ENCODE results near the gene ADAP1.
A peak's percentile ranks its signal among the peaks of the same experiment; 100 is the strongest.
"Not testable (repeated sequence)": the region's sequence is repeated elsewhere in the genome, so short reads cannot be mapped to it uniquely, and the experiment has no call there.

ADAP1 gene, protein sequence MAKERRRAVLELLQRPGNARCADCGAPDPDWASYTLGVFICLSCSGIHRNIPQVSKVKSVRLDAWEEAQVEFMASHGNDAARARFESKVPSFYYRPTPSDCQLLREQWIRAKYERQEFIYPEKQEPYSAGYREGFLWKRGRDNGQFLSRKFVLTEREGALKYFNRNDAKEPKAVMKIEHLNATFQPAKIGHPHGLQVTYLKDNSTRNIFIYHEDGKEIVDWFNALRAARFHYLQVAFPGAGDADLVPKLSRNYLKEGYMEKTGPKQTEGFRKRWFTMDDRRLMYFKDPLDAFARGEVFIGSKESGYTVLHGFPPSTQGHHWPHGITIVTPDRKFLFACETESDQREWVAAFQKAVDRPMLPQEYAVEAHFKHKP

GRCh38 chr7:954330-955238, at the start of gene ADAP1:
Gene ADAP1 (minus strand): TSS chr7:954680. CDS start chr7:954477, 203 bp downstream.
- peak; percentile 79 for DNase-seq

DNA sequence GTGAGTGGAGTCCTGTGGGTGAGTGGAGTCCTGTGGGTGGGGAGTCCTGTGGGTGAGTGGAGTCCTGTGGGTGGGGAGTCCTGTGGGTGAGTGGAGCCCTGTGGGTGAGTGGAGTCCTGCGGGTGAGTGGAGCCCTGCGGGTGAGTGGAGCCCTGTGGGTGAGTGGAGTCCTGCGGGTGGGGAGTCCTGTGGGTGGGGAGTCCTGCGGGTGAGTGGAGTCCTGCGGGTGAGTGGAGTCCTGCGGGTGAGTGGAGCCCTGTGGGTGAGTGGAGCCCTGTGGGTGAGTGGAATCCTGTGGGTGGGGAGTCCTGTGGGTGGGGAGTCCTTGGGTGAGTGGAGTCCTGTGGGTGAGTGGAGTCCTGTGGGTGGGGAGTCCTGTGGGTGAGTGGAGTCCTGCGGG, 48.0 kb upstream of the ADAP1 start:
- DNase-seq = not testable (repeated sequence)

- not testable (repeated sequence) for DNase-seq
Observed at GRCh38 chr7:1002026-1002425, 47.5 kb upstream of the ADAP1 start.

- not testable (repeated sequence) for DNase-seq
Observed at GRCh38 chr7:1001069-1001770, 46.7 kb upstream of the ADAP1 start.

DNA sequence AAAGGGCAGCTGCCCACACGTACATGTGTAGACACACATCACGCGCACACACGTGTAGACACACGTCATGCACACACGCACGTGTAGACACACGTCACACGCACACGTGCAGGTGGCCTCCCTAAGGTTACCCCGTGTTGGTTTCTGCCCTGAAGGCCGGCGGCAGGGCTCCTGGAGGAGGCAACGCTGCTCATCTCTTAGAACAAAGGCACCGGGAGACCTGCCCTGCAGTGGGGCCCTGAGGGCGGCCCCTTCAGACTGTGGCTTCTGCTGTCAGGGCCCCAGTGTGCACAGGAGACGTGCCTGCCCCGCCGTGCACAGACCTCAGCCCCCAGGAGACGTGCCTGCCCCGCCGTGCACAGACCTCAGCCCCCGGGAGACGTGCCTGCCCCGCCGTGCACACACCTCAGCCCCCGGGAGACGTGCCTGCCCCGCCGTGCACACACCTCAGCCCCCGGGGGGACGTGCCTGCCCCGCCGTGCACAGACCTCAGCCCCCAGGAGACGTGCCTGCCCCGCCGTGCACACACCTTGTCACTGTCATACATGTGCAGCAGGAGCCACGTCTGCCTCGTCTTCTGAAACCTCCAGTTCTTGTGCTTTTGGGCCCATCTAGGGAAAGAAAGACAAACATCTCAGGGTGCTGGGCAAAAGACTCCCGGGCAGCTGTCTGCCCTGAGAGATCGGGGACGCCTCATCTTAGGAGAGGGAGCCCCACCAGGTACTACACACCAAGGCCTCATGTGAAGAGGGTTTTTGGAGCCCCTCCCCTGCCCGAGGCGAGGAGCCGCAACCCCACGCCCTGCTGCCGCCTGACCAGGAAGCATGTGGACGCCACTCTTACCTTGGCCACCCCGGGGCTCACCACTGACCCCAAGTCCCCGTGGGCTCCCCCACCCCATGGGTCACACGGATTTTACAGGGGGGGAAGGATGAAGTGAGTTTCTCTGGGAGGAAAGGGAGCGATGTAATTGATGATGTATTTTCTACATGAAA, 45.8 kb upstream of the ADAP1 start:
- DNase-seq = no peak

DNA sequence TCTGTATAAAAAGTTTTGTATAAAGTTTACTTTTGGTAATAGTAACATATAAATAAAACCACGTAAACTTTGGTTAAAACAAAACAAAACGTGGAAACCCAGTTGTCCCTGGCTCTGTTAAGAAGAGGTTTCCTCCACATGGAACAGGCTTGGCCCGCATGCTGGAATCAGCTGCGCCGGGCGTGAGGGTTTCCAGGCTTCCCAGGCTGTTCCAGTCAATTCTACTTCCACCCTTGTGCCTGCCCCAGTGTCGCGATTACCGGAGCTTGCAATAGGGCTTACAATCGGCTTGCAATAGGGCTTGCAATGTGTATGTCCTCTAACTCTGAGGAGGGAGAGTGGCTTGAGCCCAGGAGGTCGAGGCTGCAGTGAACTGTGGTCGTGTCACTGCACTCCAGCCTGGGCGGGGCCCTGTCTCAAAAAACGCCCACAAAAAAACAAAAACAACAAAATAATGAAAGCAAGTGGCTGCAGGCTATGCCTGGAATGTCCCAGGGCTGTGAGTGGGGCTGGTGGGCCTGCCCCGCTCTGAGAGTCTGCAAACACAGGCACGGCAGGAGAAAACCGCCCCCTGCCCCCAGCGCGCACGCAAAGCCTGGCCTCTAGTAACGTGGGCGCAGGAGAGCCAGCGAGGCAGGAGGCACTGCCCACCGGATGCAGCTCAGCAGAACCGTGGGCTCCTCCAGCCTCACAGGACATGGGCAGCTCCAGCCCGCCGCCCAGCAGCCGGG, 44.8 kb upstream of the ADAP1 start:
- no peak for DNase-seq

DNA sequence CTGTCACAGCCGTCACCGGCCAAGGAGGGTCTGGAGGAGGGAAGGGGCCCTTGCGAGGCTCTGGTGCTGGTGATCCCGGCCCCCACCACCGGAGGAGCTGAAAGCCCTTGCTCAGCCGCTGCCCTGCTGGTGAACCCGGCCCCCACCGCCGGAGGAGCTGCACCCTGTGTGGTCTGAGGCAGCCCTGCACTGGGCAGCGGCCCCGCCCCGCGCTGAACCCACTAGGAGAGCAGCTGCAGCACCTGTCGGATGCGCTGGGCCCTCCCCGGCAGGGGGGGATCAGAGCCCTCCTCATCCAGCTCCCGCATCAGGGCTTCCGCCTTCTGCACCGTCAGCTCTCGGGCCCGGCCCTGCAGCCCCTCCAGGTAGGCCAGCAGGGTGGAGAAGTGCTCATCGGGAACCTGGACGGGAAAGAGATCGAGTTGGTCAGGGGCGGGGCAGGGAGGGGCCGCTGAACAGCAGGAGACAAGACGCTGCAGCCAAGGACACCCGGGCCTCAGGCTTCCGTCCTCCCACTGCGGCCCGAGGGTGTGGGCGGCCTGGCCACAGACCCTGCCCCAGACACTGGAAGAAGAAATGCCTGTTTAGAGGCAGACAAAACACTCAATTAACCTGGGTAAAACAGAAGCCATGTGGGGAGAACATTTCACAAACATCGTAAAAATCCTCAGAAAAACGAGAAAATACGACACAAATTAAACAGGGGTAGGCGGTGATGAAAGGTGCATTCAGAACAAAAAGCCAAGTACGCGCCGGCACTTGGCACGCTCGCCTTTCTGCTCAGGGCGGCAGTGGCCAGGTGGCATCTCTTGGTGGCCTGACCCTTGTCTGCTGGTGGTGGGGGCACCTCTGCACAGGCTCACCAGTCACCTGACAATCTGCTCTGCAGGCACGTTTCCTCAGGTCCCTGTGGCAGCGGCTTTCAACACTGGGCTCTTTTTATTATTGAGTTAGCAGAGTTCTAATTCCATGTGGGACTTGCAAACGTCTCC, 43.2 kb upstream of the ADAP1 start:
- DNase-seq = no peak

- no peak for DNase-seq
Observed at GRCh38 chr7:996079-996872, 41.8 kb upstream of the ADAP1 start.

GRCh38 chr7:995571-995970, 41.1 kb upstream of the ADAP1 start:
- DNase-seq = no peak

- DNase-seq = no peak
Observed at GRCh38 chr7:994592-995308, 40.3 kb upstream of the ADAP1 start.

GRCh38 chr7:992709-993607, 38.5 kb upstream of the ADAP1 start:
- peak; percentile 96 for DNase-seq

GRCh38 chr7:991729-992656, 37.5 kb upstream of the ADAP1 start:
- DNase-seq = no peak

DNA sequence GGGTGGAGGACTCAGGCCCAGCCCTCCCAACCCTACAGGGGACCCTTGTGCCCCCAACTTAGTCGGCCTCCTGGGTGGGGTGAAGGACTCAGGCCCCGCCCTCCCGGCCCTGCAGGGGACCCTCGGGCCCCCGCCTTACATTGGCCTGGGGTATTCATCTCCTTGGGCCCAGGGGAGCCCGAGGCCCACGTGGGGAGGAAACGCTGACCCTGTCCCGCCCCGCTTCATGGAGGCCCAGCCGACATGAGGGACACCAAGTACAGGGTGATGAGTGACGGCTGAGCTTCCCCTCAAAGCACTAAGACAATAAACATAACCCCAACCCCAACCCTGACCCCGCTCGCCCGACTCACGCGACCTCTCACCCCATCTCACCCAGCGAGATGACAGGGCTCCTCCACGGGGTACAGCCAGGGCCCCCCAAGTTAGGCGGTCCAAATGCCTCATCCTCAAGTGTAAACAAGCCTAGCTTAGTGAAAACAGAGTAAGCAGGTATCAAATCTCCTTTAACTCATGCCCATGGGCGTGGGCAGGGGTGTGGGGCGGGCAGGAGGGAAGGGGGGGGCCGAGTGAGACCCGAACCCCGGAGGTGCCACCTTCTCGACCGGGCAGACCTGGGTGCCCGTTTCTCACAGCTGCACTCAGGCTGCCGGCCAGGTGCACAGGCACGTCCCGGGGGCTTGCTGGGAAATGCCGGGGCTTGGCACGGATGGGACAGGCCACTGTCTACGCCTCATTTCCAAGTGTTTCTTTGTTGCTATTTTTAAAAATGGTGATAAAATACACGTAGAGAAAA, 36.7 kb upstream of the ADAP1 start:
- DNase-seq = no peak

DNA sequence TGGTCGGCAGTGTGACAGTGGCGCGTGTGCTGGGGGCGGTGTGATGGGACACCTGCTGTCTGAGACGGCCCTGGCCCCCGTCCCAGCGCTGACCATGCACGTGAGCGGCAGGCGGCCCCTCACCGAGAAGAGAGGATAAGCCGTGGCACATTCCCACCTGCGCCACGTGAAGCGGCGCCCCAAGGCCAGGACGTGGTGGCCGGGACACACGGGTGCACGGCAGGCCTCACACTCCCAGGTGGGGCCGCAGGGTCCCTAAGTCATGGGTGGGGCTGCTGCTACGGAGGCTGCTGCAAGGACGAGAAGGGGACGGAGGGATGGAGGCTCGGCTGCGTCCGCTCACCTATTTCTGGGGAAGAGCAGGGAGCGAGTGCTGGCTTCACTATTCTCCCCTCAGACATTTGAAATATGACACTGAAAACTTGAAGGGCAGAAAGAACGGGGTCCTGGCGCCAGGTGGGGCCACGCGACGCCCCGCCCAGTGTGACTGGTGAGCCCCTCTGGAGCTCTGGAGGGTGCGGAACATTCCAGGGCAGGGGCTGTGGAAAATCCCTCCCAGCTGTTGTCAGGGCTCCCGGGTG, 36.0 kb upstream of the ADAP1 start:
- no peak for DNase-seq

DNA sequence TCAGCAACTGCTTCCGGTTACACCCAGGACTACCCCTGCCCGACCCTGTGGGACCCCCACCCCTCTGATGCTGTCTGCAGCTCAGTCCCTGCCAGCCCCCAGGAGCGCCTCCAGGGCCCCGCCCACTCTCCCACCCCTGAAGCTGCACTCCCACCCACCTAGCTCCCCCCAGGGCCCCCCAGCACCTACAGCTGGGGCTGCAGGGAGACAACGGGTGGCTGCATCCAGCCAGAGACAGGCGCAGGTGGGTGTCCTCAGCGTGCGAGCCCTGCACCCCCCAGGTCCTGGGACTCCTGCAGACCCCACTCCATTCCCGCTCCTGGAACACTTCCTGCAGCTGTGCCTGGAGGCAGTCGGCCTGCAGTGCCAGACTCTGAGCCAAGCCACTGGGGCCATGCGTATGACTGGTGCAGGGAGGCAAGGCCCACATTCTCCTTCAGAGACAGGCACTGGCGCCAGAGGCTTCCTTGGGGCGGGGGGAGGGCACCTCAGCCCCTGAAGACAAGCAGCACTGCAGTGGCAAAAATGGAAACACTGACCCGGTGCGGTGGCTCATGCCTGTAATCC, 34.6 kb upstream of the ADAP1 start:
- no peak for DNase-seq
